Fibroblast of mammary gland (primary cell): ENCODE measurements around the gene WDR81.
"Not testable (repeated sequence)": the region's sequence is repeated elsewhere in the genome, so short reads cannot be mapped to it uniquely, and the experiment has no call there.

Experiments
- DNase-seq: peaks from one replicate; pipeline ENCODE4 v3.0.0-alpha.2; 2010; ENCODE audit warnings: low read depth
- H3K4me3 ChIP-seq: 2 replicates; pipeline ENCODE4 v1.5.1; 2011; ENCODE audit warnings: low read depth, mild to moderate bottlenecking, low read length, moderate library complexity; ENCODE audit not compliant: control insufficient read depth
- TF ChIP-seq, protein P1 (sequence below): conservative IDR thresholded peaks from 2 replicates; pipeline ENCODE4 v1.5.1; 2011; ENCODE audit warnings: low read depth, low read length, inconsistent platforms; ENCODE audit not compliant: control insufficient read depth, insufficient read depth

The WDR81 gene

DNA sequence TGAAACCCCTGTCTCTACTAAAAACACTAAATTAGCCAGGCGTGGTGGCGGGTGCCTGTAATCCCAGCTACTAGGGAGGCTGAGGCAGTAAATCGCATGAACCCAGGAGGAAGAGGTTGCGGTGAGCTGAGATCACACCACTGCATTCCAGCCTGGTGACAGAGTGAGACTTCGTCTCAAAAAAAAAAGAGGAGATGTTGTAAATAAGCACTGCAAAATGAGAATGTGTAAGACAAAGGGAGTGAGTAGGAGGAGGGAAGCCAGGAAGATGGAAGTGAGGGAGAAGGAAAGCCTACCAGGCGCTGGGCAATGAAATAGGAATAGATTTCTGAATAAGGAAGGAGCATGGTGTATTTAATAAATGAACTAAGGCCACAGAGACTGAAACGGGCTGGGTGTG, 31.2 kb upstream of the WDR81 start:
- H3K4me3 ChIP-seq = no peak overlapping the region
- TF ChIP-seq, protein P1, sequence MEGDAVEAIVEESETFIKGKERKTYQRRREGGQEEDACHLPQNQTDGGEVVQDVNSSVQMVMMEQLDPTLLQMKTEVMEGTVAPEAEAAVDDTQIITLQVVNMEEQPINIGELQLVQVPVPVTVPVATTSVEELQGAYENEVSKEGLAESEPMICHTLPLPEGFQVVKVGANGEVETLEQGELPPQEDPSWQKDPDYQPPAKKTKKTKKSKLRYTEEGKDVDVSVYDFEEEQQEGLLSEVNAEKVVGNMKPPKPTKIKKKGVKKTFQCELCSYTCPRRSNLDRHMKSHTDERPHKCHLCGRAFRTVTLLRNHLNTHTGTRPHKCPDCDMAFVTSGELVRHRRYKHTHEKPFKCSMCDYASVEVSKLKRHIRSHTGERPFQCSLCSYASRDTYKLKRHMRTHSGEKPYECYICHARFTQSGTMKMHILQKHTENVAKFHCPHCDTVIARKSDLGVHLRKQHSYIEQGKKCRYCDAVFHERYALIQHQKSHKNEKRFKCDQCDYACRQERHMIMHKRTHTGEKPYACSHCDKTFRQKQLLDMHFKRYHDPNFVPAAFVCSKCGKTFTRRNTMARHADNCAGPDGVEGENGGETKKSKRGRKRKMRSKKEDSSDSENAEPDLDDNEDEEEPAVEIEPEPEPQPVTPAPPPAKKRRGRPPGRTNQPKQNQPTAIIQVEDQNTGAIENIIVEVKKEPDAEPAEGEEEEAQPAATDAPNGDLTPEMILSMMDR = no peak
- no peak for DNase-seq

DNA sequence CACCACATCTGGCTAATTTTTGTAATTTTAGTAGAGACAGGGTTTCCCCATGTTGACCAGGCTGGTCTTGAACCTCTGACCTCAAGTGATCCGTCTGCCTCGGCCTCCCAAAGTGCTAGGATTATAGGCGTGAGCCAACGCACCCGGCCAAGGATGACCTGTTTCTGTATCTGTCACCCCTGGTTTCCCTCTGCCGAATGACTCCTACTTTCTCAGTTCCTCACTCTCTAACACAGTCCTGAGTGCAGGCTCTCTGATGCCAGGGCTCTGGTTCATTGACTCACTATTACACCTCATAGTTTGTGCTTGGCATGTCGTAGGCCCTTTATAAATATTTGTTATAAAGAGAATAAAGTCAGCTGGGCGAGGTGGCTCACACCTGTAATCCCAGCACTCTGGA, 29.1 kb upstream of the WDR81 start:
- TF ChIP-seq, protein P1 = no peak
- no peak for DNase-seq
- no peak overlapping the region for H3K4me3 ChIP-seq

DNA sequence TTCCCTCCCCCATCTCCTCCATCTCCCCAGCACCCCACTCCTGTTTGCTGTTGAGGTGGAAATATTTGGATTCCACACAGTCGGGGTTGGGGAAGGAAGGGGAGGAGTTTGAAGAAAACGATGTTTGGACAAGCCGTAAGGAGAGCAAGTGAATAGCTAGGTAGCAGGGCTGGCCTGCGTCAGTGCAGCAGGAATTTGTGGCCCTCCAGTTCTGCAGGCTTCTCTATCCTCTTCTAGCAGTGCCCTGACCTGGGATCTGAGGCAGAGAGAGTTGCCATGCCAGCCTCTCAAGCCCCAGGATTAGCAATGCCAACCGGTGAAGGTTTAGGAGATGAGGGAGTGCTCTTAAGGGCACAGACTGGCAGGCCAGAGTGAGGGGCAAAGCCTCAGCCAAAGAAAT, 26.8 kb upstream of the WDR81 start:
- no peak overlapping the region for H3K4me3 ChIP-seq
- DNase-seq = no peak
- TF ChIP-seq, protein P1 = no peak

DNA sequence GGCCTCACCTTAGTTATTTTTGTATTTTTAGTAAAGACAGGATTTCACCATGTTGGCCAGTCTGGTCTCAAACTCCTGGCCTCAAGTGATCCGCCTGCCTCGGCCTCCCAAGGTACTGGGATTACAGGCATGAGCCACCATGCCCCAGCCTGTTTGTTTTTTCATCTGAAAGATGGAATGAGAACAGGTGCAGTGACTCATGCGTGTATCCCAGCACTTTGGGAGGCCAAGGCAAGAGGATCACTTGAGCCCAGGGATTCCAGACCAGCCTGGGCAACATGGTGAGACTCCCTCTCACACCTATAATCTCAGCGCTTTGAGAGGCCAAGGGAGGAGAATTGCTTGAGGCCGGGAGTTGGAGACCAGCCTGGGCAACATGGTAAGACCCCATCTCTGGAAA, 24.6 kb upstream of the WDR81 start:
- H3K4me3 ChIP-seq, DNase-seq: not testable (repeated sequence)

DNA sequence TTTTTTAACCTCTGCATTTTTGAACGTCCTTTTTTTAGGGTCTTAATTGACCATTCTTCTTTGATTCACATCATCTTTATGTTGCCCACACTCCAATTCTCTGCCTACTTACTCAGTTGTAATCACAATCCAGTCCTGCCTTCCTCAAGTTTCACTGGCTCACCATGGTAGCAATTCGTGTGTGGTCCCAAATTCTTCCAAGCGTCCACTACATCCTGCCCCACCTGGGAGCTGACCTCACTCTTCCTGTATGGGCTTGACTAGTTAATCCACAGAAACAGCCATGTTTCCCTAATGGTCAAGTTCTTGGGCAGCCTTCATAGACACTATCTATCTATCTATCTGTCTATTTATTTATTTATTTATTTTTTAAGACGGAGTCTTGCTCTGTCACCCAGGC, 21.4 kb upstream of the WDR81 start:
- TF ChIP-seq, protein P1 = no peak
- DNase-seq = no peak
- no peak overlapping the region for H3K4me3 ChIP-seq

DNA sequence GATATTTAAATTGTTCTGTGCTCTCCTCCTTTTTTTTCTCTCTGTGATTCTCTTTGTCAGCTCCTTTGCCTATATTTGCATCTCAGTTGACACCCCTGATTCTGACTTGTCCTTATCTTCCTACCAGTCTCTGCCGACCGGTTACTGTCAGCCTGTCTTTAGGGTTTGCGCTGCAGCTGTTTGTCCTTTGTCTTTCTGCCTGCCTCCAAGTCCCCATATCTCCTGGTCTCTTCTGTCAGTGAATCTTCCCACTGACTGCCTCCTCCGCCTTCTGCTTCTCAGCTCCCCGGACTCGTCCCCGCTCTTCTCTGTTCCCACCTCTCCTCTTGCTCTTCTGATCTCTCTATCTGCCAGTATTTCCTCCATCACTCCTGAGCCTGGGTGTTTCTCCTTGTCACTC, 19.5 kb upstream of the WDR81 start:
- no peak for DNase-seq
- TF ChIP-seq, protein P1 = no peak
- H3K4me3 ChIP-seq = no peak overlapping the region

DNA sequence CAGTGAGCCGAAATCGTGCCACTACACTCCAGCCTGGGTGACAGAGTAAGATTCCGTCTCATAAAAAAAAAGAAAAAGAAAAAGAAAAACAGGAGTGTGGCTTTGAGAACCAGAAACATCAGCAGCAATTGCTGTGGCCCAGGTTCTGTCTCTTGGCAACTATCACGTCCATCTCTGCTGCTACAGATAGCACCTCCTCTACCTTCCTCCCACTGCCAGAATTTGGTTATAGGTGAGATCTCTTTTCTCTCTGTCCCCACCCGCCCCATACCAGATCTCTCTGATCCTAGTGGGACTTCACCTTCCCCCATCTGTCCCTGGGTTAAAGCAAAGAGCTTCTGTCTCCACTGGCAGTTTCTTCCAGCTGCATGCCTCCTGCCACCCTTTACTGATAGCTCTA, 17.4 kb upstream of the WDR81 start:
- TF ChIP-seq, protein P1 = no peak
- DNase-seq = no peak
- no peak overlapping the region for H3K4me3 ChIP-seq

DNA sequence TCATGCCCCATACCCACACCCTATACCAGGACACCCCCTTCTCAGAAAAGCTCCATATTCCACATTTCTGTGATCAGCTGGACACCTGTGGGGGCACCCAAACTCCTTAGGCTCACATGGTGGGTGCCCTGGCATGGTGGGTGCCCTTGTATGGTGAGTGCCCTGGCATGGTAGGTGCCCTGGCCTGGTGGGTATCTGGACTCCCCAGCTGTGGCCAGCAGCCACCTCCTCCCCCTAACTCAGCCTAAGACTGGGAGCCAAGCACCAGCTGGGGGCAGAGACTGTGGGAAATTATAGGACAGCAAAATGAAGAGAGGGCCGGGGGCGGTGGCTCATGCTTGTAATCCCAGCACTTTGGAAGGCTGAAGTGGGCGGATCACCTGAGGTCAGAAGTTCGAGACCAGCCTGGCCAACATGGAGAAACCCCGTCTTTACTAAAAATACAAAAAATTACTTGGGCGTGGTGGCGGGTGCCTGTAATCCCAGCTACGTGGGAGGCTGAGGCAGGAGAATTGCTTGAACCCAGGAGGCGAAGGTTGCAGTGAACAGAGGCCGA, 15.6 kb upstream of the WDR81 start:
- H3K4me3 ChIP-seq, DNase-seq: not testable (repeated sequence)
